ENCODE data around the gene ANKRD28. TPM values are rescaled to one million over a fixed set of nuclear protein-coding genes. Genes with fewer than 3 reads are reported as not detected.

ANKRD28 gene
- total and polyA plus RNA-seq, 9 of the 15 experiments (the other 6 are each of a cell fraction or from before 2014, with no cell fraction given) = 11.7 to 66.0 (median 36.7) TPM

GRCh38 chr3:15703346-15703745 is 94.4 kb downstream of the ANKRD28 start:
- no peak overlapping the region for H3K9ac ChIP-seq (ENCODE audit: insufficient read depth in 1 of 2, low read depth in 2 of 2, low read length in 2 of 2)
- FAIRE-seq = no peak
- H3K4me3 ChIP-seq = no peak overlapping the region
- H3K27me3 ChIP-seq (ENCODE audit: control insufficient read depth in 2 of 2, insufficient read depth in 2 of 2, low read length in 2 of 2) = no peaks in the 10 kb centered on the region
- H3K9me1 ChIP-seq (ENCODE audit: control insufficient read depth, insufficient read depth, low read length) = no peaks in the 10 kb centered on the region
- H4K20me1 ChIP-seq (replicated peaks; ENCODE audit: control insufficient read depth, insufficient read depth, low read length) = no peaks in the 10 kb centered on the region
- H3K79me2 ChIP-seq (ENCODE audit: control insufficient read depth, insufficient read depth, low read length) = no peaks in the 10 kb centered on the region
- TF ChIP-seq MLX (CRISPR knock-in tag; conservative IDR thresholded peaks at IDR 0.05) (no peak), SUPT5H (IDR thresholded peaks at IDR 0.05) (no peak), PTBP1 (IDR thresholded peaks at IDR 0.05; ENCODE audit: low read depth, low read length) (no peak), SPI1 (IDR thresholded peaks at IDR 0.05; ENCODE audit: borderline replicate concordance, low read depth, low read length) (peak; percentile 71)
- ATAC-seq = no peak
- H3K36me3 ChIP-seq (ENCODE audit: control insufficient read depth, insufficient read depth, low read length) = peaks cover 20% of the 10 kb centered on the region
- POLR2A ChIA-PET = interaction anchor here (0.7 to 1.2 kb wide), 2 partner anchors 10 to 15 kb away, joined by 3 to 4 read pairs; no protein-coding TSS in a partner anchor
- CTCF ChIA-PET (ENCODE audit: low intra/inter-chr PET ratio) = no interaction called here
- no peaks in the 10 kb centered on the region for H3K4me1 ChIP-seq (replicated peaks in 1 of 2; ENCODE audit: control insufficient read depth in 2 of 2, insufficient read depth in 2 of 2, low read length in 2 of 2)
- no peak overlapping the region for H3K4me2 ChIP-seq (ENCODE audit: insufficient read depth, low read length)
- no peak for DNase-seq (ENCODE audit: extremely low read depth in 1 of 4, low spot score in 3 of 4)
- no peak overlapping the region for H2AFZ ChIP-seq (ENCODE audit: low read depth, low read length)
- in situ Hi-C loops (cut with MboI) (no loop called here), intact Hi-C loops (cut with micrococcal nuclease) (no loop called here)
- H3K27ac ChIP-seq (ENCODE audit: extremely low read depth, low read depth, low read length) = no peak overlapping the region
- no TSS peak for BruUV-seq (replicated peaks)
- 100% methylated on average over 2 of the region's 2 CpGs for WGBS (ENCODE audit: insufficient coverage, low coverage, missing lambda C conversion rate)
- no peaks in the 10 kb centered on the region for H3K9me3 ChIP-seq (replicated peaks; ENCODE audit: control insufficient read depth, insufficient read depth, low read depth, low read length)

- no peaks in the 10 kb centered on the region for H3K79me2 ChIP-seq (ENCODE audit: control insufficient read depth, insufficient read depth, low read length)
- no peak for DNase-seq (ENCODE audit: extremely low read depth in 1 of 4, low spot score in 3 of 4)
- no peaks in the 10 kb centered on the region for H3K27me3 ChIP-seq (ENCODE audit: control insufficient read depth in 2 of 2, insufficient read depth in 2 of 2, low read length in 2 of 2)
- in situ Hi-C loops (cut with MboI) = no loop called here
- intact Hi-C loops (cut with micrococcal nuclease) = no loop called here
- 85% methylated on average over 1 of the region's 1 CpG for WGBS (ENCODE audit: insufficient coverage, low coverage, missing lambda C conversion rate)
- BruUV-seq (replicated peaks) = no TSS peak
- no peak overlapping the region for H3K4me3 ChIP-seq
- H3K27ac ChIP-seq (ENCODE audit: extremely low read depth, low read depth, low read length) = no peak overlapping the region
- ATAC-seq = no peak
- no peak overlapping the region for H3K4me2 ChIP-seq (ENCODE audit: insufficient read depth, low read length)
- H3K9me3 ChIP-seq (replicated peaks; ENCODE audit: control insufficient read depth, insufficient read depth, low read depth, low read length) = no peaks in the 10 kb centered on the region
- H2AFZ ChIP-seq (ENCODE audit: low read depth, low read length) = no peak overlapping the region
- CTCF ChIA-PET (ENCODE audit: low intra/inter-chr PET ratio) = no interaction called here
- H3K36me3 ChIP-seq (ENCODE audit: control insufficient read depth, insufficient read depth, low read length) = peaks cover 45% of the 10 kb centered on the region; the same call in 2 of the 3 replicates
- TF ChIP-seq HMBOX1 (IDR thresholded peaks at IDR 0.05) (no peak), ZNF316 (IDR thresholded peaks at IDR 0.05) (peak; percentile 57), MXI1 (IDR thresholded peaks at IDR 0.05; ENCODE audit: low read depth, low read length) (no peak), C11orf30 (IDR thresholded peaks at IDR 0.05; ENCODE audit: low read depth) (peak; percentile 45; the same call in 1 of the 2 replicates), BACH1 (tag; IDR thresholded peaks at IDR 0.05) (no peak)
- TF ChIP-seq, protein P1, sequence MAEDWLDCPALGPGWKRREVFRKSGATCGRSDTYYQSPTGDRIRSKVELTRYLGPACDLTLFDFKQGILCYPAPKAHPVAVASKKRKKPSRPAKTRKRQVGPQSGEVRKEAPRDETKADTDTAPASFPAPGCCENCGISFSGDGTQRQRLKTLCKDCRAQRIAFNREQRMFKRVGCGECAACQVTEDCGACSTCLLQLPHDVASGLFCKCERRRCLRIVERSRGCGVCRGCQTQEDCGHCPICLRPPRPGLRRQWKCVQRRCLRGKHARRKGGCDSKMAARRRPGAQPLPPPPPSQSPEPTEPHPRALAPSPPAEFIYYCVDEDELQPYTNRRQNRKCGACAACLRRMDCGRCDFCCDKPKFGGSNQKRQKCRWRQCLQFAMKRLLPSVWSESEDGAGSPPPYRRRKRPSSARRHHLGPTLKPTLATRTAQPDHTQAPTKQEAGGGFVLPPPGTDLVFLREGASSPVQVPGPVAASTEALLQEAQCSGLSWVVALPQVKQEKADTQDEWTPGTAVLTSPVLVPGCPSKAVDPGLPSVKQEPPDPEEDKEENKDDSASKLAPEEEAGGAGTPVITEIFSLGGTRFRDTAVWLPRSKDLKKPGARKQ (CRISPR knock-in tag; IDR thresholded peaks at IDR 0.05) = no peak
- H3K9ac ChIP-seq (ENCODE audit: insufficient read depth in 1 of 2, low read depth in 2 of 2, low read length in 2 of 2) = no peak overlapping the region
- POLR2A ChIA-PET = no interaction called here
- H3K9me1 ChIP-seq (ENCODE audit: control insufficient read depth, insufficient read depth, low read length) = no peaks in the 10 kb centered on the region
- H3K4me1 ChIP-seq (replicated peaks in 1 of 2; ENCODE audit: control insufficient read depth in 2 of 2, insufficient read depth in 2 of 2, low read length in 2 of 2) = no peaks in the 10 kb centered on the region
- FAIRE-seq = no peak
- no peaks in the 10 kb centered on the region for H4K20me1 ChIP-seq (replicated peaks; ENCODE audit: control insufficient read depth, insufficient read depth, low read length)
Observed at GRCh38 chr3:15694628-15695027, 103.2 kb downstream of the ANKRD28 start.

Data from K562 (cell line).